GM19043 (cell line): Measurements from ENCODE around the gene UBAC2.
"Not testable (repeated sequence)": the region's sequence is repeated elsewhere in the genome, so short reads cannot be mapped to it uniquely, and the experiment has no call there.

ENCODE experiments used
- ATAC-seq: cut with Tn5 transposase; IDR thresholded peaks from one replicate; pipeline ENCODE4 v1.9.1; 2021; ENCODE audit warnings: low read depth; ENCODE audit not compliant: unreplicated experiment

Gene UBAC2

DNA sequence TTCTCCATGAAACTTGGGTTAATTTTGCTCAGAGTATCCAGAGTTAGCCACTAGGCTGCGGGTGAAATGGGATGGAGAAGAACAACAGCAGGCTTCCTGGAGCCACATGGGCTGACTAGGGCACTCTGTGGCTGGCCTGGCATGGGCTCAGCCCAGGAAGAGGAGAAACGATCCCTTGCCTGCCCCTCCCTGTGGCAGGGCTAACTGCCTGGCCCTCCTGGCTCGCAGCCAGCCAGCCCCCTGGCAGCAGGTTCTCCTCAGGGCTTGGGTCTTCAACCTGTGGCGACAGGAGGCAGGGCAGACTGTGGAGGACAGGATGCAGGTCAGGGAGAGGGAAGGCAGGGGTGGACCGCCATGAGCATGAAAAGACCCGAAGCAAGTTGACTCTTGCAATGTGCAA, 185.3 kb downstream of the UBAC2 start:
- ATAC-seq: no peak

DNA sequence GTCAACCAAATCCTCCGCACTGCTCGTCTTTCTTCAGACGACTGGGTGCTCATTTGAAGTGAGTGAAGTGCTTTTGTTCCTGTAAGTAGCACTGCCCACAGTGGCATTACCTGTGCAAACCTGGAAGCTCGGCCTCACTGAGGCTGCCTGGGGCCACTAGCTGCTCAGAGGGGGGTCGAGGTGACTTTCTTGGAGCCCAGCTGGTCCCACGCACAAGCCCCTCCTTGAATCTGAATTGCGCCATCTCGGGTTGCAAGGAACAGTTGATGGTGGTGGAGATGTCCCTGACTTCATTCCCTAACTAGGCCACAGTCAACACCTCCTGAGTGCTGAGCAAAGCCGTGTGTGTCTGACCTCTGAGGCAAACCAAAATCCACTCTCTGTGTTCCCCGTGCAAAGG, 185.8 kb downstream of the UBAC2 start:
- no peak for ATAC-seq

DNA sequence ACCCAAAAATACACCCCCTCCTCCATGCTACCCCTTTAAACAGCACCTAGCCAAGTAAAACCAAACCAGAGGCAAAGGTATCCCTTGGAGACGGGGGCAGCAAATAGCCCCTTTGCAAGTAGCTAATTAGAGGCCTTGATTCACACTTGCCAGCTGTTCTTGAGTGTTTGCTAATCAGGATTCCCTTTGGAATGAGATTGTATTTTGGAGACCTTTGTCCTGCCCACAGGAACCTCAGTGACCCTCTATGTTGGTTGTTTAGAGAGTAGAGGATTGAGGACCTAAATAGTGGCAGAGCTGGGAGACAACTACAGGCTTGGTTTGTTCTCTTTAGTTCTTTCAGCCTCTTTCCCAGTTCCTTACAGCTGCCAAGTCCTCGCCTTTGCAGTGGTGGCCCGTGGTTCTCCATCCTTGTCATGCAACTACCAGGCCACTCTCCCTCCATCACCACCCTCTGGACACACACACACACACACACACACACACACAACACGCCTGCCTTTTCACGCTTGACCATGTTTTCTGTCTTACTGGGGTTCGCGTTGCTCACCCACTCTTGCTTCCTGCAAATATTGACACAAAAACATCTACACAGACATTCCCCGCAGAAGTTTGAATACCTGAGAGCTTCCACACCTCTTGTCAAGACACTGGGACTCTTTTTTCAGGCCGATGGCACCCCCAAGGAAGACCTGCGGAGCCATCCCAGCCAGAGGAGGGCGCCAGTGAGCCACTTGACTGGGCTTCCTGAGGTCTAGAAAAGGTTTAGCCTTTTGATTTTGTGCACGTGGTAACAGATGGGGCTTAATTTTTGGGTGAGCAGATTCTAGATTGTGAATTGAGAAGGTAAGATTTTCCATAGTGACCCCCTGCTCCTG, 186.5 kb downstream of the UBAC2 start:
- no peak for ATAC-seq

DNA sequence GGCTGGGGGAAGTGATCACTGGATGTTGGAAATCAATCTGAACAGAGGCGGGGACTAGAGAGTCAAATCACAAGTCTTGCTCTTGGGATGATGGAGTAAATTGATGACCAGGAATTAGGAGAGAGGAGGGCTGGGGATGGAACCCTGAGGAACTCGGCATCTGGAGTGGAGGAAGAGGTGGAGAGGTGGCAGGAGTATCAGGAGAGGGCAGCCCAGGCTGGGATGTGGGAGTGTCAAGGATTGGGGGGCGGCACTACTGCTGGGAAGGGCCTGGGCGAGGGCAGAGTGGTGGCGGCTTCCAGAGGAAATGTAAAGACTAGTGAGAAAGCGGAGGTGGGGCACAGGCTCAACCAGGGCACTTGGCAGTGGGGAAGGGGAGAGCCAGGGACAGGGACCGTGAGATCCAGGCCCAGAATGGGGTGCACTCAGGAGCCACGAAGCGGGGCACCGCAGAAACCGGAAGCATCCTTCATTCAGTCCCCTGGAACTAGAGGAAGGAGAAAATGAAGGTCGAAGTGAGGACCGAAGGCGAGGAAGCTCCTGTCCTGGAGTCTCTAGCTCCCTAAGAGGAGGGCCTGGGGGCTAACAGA, 187.8 kb downstream of the UBAC2 start:
- no peak for ATAC-seq

DNA sequence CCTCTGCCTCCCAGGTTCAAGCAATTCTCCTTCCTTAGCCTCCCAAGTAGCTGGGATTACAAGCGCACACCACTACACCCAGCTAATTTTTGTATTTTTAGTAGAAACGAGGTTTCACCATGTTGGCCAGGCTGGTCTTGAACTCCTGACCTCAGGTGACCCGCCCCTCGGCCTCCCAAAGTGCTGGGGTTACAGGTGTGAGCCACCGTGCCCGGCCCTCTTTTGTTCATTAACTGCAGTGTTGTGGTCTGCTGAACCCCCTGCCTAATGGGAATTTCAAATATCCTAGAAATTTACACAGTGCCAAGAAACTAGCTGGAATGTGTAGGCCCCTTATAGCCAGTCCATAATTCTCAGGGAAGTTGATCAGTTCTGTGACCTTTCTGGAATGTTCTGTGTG, 188.4 kb downstream of the UBAC2 start:
- ATAC-seq: not testable (repeated sequence)

DNA sequence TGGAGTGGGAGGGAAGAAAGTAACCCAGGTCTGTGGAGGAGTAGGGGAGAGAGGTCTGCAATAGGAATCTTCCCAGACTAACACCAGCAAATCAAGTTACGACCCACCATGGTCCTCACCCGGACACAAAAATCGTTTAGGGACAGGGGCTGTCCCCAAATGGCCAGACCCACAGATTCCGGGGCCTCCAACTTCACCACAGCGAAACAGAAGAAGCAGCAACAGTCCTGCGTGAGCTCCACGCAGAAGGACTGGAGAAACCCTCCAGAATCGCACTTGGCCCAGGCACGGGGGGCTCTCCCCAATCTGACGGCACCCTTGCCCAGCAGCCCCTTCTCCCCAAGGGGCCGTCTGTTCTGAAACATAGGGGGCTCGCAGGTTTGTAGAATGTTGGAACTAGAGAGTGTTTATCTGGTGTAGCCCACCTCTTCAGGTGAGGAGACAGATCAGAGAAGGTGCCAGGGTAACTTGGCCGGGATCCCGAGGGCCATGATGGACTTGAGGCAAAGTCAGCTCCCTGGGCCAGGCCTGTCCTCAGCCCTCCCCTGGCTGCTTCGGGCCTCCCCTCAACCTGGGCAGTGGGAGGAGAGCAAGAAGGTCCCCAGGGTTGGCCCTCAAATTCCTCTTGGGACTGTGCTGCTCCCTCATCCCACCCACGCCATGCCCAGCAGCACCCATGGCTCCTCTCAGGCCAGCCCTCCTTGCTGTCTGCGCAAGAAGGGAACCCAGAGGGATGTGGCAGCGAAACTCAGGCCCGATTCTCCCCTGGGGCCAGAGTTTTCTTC, 189.1 kb downstream of the UBAC2 start:
- ATAC-seq: no peak

DNA sequence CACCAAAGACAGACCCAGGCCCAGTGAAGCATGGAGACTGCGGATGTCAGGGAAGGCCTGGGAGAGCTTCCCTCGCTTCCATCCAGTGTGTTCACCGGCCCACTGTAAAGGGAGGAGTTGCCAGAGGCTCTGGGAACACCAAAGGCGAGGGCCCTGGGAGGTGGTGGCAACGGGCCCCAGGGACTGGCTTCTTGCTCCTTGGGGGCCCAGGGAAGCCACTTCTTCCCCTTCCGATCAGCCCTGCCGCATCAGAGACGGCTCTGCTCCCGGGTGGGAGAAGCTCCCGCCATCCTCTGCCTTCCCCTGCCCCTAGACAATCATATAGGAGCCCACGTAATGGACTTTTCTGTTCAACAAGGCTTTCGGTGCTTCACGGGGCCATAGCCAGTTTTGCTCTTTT, 189.9 kb downstream of the UBAC2 start:
- no peak for ATAC-seq

DNA sequence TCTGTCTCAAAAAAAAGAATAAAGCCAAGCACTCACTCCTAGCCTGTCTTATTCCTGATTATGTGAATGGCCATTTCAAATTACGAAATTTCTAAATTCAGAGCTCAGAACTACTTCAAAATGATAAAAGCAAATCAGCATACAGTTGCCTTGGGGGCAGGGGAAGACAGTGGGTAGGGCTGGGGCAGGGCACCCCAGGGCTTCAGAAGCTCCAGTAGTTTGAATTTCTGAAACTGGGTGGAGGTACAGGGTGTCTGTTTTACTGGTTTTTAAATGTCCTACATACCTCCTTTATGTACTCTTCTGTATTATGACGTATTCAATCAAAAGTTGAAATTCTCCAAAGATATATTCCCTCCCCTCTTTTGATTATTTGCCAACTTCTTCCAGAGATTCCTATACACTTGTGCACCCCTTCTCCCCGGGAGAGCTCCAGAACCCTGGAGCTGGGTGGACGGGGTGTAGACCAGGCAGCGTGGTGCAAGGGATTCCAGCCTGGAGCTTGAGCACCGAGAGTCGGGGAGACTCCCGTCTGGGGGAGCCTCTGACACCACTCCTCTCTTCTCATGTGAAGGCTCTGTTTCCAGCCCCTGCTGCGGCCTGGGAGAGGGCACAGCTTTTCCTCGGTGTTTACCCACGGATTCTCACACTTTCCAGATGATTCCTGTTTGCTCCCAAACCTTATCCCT, 191.3 kb downstream of the UBAC2 start:
- no peak for ATAC-seq

DNA sequence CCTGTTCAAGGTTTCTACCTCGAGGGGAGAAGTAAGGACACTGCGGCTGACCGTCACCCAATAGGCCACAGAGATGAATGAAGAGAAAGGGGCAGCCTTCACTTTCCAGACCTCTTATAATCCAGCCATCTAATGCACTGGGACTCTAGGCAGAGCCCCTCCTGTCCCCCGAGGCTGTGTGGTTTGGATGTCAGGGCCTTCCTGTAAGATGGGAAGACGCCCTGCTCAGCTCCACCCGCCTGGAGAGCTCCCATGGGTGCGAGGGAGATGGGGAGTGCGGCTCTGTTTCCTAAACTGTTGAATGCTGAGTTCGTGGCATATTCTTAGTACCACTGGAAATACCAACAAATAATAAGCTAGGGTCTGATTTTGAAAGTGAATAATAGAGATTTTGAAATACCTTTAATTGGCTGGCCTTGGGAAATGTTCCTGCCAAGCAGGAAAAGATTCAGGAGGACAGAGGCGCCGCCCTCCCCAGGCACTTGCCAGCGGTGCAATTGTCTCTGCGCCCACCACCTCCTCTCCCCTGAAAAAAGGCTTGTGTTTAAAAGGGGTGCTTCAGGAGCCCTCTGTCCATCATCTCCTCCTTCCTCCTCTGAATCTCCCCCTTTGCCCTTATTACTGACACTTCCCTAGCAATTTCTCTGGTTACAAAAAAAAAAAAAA, 191.9 kb downstream of the UBAC2 start:
- no peak for ATAC-seq

DNA sequence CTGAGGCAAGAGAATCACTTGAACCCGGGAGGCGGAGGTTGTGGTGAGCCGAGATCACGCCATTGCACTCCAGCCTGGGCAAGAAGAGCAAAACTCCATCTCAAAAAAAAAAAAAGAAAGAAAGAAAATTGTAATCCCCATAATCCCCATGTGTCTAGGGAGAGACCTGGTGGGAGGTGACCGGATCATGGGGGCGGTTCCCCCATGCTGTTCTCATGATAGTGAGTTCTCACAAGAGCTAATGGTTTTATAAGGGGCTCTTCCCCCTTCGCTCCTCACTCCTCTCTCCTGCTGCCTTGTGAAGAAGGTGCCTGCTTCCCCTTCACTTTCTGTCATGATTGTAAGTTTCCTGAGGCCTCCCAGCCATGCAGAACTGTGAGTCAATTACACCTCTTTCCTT, 192.7 kb downstream of the UBAC2 start:
- not testable (repeated sequence) for ATAC-seq

DNA sequence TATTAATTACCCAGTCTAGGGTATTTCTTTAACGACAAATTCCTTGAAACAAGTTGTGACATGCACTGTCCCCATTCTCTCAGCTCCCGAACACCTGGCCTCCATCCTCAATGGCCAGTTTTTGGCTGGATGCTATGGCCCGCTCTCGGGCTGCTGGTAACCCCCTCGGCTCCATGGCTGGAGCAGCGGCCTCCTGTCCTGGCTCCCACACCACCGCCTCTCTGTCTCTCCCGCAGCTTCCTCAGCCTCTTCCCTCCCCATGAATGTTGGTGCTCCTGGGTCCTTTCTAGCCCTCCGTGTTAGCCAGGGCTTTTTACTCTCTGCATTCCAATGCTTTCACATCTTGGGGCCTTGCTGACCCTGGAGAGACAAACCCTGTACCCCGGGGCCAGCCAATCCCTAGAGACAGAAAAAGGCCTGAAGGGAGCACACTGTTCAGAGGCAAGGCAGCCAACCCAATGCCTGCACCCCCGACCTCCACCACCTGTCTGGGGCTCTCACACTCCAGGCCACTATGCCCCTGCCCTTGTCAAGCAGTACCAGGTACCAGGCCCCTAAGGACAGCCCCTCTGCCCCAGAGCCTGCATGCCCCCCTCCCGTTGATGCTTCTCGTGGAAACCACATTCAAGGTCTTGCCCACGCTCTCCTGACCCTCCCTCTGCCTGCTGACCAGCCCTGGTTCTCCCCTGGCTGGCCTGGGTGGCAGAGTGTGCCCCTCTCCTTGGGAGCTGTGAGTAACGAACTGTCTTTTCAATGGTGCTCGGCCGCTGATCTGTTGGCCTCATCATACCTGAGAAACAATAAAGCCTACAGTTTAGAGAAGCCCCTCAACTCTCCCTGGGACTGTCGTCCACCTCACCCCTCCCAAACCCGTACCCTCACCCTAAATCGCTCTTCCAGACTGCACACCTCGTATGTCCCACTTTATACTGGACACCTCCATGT, 193.4 kb downstream of the UBAC2 start:
- no peak for ATAC-seq

DNA sequence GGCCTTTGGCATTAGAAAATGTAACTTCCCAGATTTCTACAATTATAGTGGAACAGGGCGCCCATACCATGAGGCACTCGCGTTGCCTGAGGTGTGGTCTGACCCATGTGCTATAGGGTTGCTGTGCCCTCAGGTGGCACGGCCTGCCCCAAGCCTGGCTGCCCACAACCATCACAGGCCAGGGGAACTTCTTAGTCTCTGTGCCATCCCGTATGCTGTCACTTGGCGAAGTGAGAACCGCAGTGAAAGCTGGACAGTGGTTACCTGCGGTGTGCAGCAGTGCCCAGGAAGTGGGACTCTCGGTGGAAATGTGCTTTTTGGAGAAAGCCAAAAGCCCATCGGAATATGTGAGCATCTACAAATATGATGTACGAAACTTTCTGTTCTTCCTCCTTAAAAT, 194.8 kb downstream of the UBAC2 start:
- ATAC-seq: no peak

DNA sequence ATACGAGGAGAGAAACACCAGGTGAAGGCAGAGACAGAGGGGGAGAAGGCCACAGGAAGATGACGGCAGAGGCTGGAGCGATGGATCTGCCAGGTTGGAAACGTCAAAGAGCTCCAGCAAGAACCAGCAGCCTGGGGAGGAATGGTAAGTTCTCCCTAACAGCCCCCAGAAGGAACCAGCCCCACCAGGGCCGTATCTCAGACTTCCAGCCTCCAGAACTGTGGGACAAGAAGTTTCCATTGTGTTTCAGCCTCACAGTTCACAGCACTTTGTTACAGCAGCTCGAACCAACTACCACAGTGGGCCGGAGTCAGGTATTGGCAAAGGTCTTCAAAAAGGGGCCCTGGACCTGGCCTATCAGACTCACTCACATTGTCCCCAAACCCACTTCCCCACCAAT, 195.8 kb downstream of the UBAC2 start:
- no peak for ATAC-seq

DNA sequence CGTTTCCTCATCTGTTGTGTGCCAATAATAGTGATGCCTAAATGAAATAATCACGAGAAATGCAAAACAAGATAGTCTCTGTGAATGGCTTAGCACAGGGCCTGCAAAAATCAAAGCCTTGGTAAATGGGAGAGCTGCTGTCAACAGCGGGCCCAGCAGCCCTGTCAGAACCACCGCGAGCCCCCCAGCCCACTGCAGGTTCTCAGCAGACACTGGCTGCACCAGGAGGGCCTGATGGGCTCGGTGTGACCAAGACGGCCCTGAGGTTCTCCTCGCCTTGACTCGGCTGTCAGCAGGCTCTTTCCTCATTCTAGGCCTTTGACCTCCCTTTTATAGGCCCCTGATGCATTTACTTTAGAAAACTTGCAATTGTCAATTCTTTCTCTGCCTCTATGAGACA, 197.4 kb downstream of the UBAC2 start:
- ATAC-seq: no peak

DNA sequence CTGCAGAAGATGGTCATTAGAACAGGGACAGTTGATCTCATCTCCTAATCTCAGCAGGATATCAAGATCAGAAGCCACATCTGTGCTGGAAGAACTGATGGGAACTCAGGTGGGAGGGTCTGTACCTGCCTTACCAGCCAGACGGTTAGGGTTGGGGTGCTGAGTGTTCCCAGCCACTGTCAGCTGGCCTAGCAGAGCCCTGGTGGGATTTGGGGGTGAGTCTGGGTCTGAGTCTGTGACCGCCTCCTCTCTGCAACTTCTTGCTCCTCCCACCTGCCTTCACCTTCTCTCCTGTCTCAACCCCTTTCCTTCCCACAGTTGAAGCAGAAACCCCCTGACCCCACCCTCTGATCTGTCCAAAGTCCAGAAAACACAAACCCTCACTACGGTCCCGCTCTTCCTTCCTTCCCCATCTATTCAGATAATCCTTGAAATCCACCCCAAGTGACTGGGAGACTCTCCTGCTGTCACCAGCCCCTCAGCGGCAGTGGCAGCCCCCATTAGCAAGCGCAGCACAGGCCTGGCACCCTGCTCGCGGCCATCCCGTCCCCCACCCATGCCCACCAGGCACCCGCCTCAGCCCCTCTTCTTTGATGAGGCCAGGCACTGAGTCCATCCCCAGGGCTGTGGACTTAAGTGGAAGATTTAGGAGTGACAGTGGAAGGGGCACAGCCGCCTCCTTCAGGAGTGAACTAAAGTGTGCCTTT, 198.4 kb downstream of the UBAC2 start:
- no peak for ATAC-seq

DNA sequence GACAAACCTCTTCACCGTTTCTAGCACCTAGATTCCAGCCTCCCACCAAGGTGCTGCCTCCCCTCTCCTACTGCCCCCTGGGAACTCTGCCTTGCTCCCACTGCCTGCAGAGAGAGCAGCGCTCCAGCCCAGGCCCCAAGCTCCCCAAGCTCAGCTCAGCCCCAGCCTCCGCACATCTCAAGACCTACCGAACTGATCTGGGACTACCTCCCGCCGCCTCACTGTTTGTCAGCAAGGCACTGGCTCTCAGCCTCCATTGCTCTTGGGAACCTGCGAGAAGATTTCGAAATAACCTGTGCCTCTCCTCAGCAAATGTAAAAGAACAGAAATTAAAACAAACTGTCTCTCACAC, 198.9 kb downstream of the UBAC2 start:
- ATAC-seq: no peak

DNA sequence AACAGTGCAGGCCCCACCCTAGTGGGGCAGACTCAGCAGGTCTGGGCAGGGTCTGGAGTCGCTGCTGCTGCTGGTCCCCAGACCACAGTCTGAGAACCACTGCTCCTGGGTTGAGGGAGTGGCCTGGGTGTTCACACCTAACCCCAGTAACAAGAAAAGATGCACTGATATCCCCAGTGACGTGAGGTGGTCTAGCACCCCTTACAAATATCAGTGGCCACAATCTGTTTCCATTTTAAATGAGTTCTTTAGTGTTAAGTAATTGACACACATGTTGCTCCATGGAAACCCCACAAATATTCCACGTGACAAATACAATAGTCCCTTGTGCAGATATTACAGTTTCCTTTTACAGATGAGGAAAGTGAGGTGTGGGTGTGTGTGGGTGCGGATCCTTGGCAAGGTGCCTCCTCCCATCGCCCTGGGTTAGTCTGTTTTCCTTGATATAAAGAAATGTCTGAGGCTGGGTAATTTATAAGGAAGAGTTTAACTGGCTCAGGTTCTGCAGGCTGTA, 202.9 kb downstream of the UBAC2 start:
- no peak for ATAC-seq

DNA sequence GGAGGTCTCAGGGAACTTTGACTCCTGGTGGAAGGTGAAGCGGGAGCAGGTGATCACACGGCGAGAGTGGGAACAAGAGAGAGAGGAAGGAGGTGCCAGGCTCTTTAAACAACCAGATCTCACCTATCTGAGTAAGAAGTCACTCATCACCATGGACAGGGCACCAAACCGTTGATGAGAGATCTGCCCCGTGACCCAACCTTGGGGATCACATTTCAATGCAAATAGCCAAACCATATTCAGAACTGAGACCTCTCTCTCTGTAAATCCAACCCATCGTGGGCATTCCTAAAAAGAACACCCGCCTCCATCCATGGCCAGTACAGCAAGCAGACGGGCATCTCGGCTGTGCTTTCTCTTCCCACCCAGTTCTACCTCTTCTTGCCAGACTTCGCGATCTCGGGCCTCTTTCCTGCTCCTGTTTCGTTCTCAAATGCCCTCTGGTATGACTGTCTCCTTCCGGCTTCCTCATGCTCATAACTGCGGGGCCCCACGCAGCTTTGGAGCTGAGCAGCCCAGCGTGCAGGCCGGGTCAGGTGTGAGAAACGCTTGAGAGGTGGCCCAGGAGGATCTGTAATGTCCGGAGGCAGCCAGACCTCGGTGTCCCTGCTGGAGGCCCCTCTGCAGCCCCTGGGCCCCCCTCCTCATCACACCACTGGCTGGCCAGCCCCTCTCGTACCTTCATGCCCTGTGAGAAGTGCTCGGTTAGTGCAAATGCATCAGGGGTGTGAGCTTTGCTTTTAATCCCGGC, 203.5 kb downstream of the UBAC2 start:
- no peak for ATAC-seq
